Measurements from ENCODE around the gene LRRC37A3.
"Not testable (repeated sequence)": the region's sequence is repeated elsewhere in the genome, so short reads cannot be mapped to it uniquely, and the experiment has no call there.

LRRC37A3 gene

GRCh38 chr17:64938925-64939474 is 19.7 kb upstream of the LRRC37A3 start:
- no peaks in the 10 kb centered on the region for H3K27me3 Mint-ChIP-seq (ENCODE audit: low read depth)
- H3K4me1 Mint-ChIP-seq = no peaks in the 10 kb centered on the region
- no peak overlapping the region for H3K4me3 Mint-ChIP-seq
- H3K9me3 Mint-ChIP-seq = no peaks in the 10 kb centered on the region
- TF ChIP-seq CTCF (IDR thresholded peaks at IDR 0.05; ENCODE audit: unreplicated experiment in 3 of 3) = peak; percentile 29 to 52 (median 42)
- no peak overlapping the region for H3K27ac Mint-ChIP-seq
- H3K36me3 Mint-ChIP-seq (ENCODE audit: low read depth) = no peaks in the 10 kb centered on the region

- Mint-ChIP-seq H3K27me3 (ENCODE audit: low read depth) (no peaks in the 10 kb centered on the region), H3K4me3 (no peak overlapping the region), H3K4me1 (no peaks in the 10 kb centered on the region), H3K36me3 (ENCODE audit: low read depth) (no peaks in the 10 kb centered on the region), H3K27ac (peak overlapping the region in 1 of 3 experiments; percentile 42), H3K9me3 (no peaks in the 10 kb centered on the region)
- TF ChIP-seq CTCF (IDR thresholded peaks at IDR 0.05; ENCODE audit: unreplicated experiment in 3 of 3) = no peak
Measured at GRCh38 chr17:64938290-64938689, 19.0 kb upstream of the LRRC37A3 start.

- H3K36me3 Mint-ChIP-seq (ENCODE audit: low read depth) = no peaks in the 10 kb centered on the region
- H3K9me3 Mint-ChIP-seq = no peaks in the 10 kb centered on the region
- no peak overlapping the region for H3K27ac Mint-ChIP-seq
- no peak overlapping the region for H3K4me3 Mint-ChIP-seq
- no peaks in the 10 kb centered on the region for H3K4me1 Mint-ChIP-seq
- no peaks in the 10 kb centered on the region for H3K27me3 Mint-ChIP-seq (ENCODE audit: low read depth)
- TF ChIP-seq CTCF (IDR thresholded peaks at IDR 0.05; ENCODE audit: unreplicated experiment in 3 of 3) = no peak
Measured at GRCh38 chr17:64936117-64936516, 16.8 kb upstream of the LRRC37A3 start.

GRCh38 chr17:64934284-64934778 is 15.1 kb upstream of the LRRC37A3 start:
- H3K9me3 Mint-ChIP-seq; H3K27ac Mint-ChIP-seq; H3K27me3 Mint-ChIP-seq (ENCODE audit: low read depth); H3K4me1 Mint-ChIP-seq; H3K36me3 Mint-ChIP-seq (ENCODE audit: low read depth); H3K4me3 Mint-ChIP-seq: not testable (repeated sequence)

GRCh38 chr17:64932850-64933249 is 13.6 kb upstream of the LRRC37A3 start:
- H3K36me3 Mint-ChIP-seq (ENCODE audit: low read depth); H3K27me3 Mint-ChIP-seq (ENCODE audit: low read depth); H3K4me3 Mint-ChIP-seq; H3K27ac Mint-ChIP-seq; H3K9me3 Mint-ChIP-seq; H3K4me1 Mint-ChIP-seq: not testable (repeated sequence)

GRCh38 chr17:64930374-64930773 is 11.1 kb upstream of the LRRC37A3 start:
- H3K4me1 Mint-ChIP-seq; H3K36me3 Mint-ChIP-seq (ENCODE audit: low read depth); H3K27me3 Mint-ChIP-seq (ENCODE audit: low read depth); H3K9me3 Mint-ChIP-seq; H3K27ac Mint-ChIP-seq; H3K4me3 Mint-ChIP-seq: not testable (repeated sequence)

- not testable (repeated sequence) for H3K4me3 Mint-ChIP-seq; H3K27me3 Mint-ChIP-seq (ENCODE audit: low read depth); H3K4me1 Mint-ChIP-seq; H3K27ac Mint-ChIP-seq; H3K9me3 Mint-ChIP-seq; H3K36me3 Mint-ChIP-seq (ENCODE audit: low read depth)
Measured at GRCh38 chr17:64929419-64930209, 10.3 kb upstream of the LRRC37A3 start.

- H3K4me3 Mint-ChIP-seq; H3K4me1 Mint-ChIP-seq; H3K27ac Mint-ChIP-seq; H3K36me3 Mint-ChIP-seq (ENCODE audit: low read depth); H3K9me3 Mint-ChIP-seq; H3K27me3 Mint-ChIP-seq (ENCODE audit: low read depth): not testable (repeated sequence)
Measured at GRCh38 chr17:64928701-64929100, 9.4 kb upstream of the LRRC37A3 start.

Data from nephron (organoid).